Activated CD4-positive, alpha-beta T cell treated with anti-CD3 and anti-CD28 coated beads, Interleukin-2, Interleukin-6, amounts not matched to agents 100 ng/mL and 50 ng/mL, durations not matched to agents 16 hours and 8 hours (primary cell): ENCODE results near the gene ENTREP1.
"Not testable (repeated sequence)": the region's sequence is repeated elsewhere in the genome, so short reads cannot be mapped to it uniquely, and the experiment has no call there.

Experiments
- DNase-seq: peaks from one replicate; pipeline ENCODE4 v3.0.0-alpha.2; 2020

ENTREP1 gene, protein sequence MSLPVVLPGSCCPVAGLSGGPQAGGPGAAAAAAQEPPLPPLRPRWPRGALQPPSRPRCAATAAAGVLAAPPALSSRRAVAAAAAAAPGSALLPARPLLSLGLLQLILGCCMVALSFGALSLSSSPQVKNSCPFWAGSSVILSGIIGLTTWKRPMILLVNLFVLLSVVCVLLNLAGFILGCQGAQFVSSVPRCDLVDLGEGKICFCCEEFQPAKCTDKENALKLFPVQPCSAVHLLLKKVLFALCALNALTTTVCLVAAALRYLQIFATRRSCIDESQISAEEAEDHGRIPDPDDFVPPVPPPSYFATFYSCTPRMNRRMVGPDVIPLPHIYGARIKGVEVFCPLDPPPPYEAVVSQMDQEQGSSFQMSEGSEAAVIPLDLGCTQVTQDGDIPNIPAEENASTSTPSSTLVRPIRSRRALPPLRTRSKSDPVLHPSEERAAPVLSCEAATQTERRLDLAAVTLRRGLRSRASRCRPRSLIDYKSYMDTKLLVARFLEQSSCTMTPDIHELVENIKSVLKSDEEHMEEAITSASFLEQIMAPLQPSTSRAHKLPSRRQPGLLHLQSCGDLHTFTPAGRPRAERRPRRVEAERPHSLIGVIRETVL

GRCh38 chr9:69324549-69325401 lies at the start of gene ENTREP1:
Gene ENTREP1, plus strand, starts transcription at chr9:69325215. Its CDS starts 95 bp downstream, at chr9:69325310.
- DNase-seq: no peak

GRCh38 chr9:69276775-69277174 lies 48.2 kb upstream of the ENTREP1 start:
- no peak for DNase-seq

- peak; percentile 58 for DNase-seq
Measured at GRCh38 chr9:69279084-69279731, 45.8 kb upstream of the ENTREP1 start.

- DNase-seq: no peak
Measured at GRCh38 chr9:69279733-69280132, 45.3 kb upstream of the ENTREP1 start.

- DNase-seq: no peak
Measured at GRCh38 chr9:69283003-69283402, 42.0 kb upstream of the ENTREP1 start.

- no peak for DNase-seq
Measured at GRCh38 chr9:69292078-69292477, 32.9 kb upstream of the ENTREP1 start.

GRCh38 chr9:69293156-69293555 lies 31.9 kb upstream of the ENTREP1 start:
- DNase-seq: no peak

- no peak for DNase-seq
Measured at GRCh38 chr9:69295872-69296552, 29.0 kb upstream of the ENTREP1 start.

GRCh38 chr9:69297300-69297980 lies 27.6 kb upstream of the ENTREP1 start:
- DNase-seq: no peak

DNA sequence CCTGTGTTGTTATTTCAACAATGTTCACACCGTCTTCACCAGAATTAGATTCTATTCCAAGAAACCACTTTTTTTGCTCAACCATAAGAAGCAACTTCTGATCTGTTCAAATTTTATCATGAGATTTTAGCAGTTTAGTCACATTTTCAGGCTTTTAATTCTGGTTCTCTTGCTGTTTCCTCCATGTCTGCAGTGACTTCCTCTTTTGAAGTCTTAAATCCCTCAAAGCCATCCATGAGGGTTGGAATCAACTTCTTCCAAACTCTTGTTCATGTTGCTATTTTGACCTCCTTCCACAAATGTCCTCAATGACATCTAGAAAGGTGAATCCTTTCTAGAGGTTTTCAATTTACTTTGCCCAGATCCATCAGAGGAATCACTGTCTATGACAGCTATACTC lies 25.7 kb upstream of the ENTREP1 start:
- DNase-seq: no peak

DNA sequence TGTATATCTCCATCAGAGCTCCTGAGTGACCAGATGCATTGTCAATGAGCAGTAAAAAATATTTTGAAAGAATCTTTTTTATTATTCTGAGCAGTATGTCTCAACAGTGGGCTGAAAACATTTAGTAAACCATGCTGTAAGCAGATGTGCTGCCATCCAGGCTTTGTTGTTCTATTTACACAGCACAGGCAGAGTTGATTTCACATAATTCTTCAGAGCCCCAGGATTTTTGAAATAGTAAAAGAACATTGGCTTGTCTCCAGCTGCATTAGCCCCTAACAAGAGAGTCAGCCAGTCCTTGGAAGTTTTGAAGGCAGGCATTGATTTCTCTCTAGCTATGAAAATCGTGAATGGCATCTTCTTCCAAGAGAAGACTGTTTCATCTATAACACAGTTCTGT lies 25.2 kb upstream of the ENTREP1 start:
- DNase-seq: no peak

GRCh38 chr9:69303331-69303730 lies 21.7 kb upstream of the ENTREP1 start:
- no peak for DNase-seq

DNA sequence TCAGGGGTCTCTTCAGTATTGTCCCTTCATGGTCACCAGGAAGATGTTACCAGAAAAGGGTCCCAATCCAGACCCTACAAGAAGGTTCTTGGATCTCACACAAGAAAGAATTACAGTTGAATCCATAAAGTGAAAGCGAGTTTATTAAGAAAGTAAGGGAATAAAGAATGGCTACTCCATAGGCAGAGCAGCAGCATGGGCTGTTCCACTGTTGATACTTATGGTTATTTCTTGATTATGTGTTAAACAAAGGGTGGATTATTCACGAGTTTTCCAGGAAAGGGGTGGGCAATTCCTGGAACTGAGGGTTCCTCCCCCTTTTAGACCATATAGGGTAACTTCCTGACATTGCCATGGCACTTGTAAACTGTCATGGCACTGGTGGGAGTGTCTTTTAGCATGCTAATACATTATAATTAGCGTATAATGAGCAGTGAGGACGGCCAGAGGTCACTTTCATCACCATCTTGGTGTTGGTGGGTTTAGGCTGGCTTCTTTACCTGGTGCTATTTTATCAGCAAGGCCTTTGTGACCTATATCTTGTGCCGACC lies 18.0 kb upstream of the ENTREP1 start:
- not testable (repeated sequence) for DNase-seq

DNA sequence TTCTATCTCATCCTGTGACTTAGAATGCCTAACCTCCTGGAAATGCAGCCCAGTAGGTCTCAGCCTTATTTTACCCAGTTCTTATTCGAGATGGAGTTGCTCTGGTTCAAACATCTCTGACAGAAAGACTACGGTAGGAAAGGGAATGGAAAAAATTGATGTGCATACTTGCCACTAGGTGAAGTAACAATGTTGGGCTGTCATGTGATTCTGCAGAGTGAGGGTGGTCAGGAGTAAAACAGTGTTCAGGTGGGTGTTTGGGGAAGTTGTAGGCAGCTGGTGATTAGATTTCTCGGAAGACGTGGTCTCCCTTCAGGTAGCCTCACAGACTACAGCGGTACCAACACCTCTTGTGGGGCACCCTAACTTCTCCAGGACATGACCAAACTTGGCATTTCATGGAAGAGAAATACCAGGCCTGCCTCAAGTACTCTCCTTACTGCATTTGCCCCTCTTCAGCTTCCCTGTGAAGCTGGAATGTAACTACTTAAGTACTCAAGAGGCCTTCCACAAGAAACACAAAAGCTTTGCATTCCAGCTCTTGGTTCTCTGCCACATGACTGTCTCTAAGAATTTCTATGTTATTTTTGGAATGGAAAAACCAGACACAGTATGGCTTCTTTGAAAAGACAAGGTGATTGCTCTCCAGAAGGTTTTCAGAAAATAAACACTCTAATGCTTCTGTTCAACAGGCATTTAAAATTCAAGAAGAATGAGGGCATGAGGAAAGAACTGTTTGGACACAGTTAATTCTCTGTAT lies 17.4 kb upstream of the ENTREP1 start:
- no peak for DNase-seq

GRCh38 chr9:69308206-69308931 lies 16.6 kb upstream of the ENTREP1 start:
- no peak for DNase-seq

GRCh38 chr9:69313175-69313574 lies 11.8 kb upstream of the ENTREP1 start:
- no peak for DNase-seq

- DNase-seq: no peak
Measured at GRCh38 chr9:69314547-69314946, 10.5 kb upstream of the ENTREP1 start.

- no peak for DNase-seq
Measured at GRCh38 chr9:69317081-69317480, 7.9 kb upstream of the ENTREP1 start.

DNA sequence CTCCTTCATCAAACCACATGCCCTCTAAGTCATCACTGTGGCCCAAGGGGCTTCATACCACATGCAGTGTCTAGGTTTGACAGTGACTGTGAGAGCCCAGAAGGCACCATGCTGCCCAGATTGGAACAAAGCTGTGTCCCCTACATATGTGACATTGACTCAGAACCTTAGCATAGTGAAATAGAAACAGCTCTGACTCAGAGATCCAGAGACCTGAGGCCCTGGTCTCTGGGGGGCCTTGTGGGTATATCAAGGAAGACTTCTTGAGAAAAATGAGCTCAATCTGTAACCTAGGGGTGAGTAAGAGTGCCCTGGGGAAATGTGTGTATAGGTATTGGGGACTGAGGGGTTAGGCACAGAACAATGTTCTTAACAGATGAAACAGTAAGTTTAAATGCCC lies 7.1 kb upstream of the ENTREP1 start:
- peak; percentile 47 for DNase-seq
